Kidney (tissue), 14 donors: ENCODE data around the gene GALNT14. TPM values are rescaled to one million over a fixed set of nuclear protein-coding genes. Genes with fewer than 3 reads are reported as not detected.

ENCODE experiments used
- DNase-seq, 5 donors: peaks; one replicate each; pipeline ENCODE4 v3.0.0-alpha.2; 2013 to 2020
- FAIRE-seq: peaks from 2 replicates; lab custom pipeline; 2012; peaks lifted over from hg19 to GRCh38; lab: Jason Lieb, UNC
- H3K27ac ChIP-seq, 2 donors: one replicate each; pipeline ENCODE4 v1.7.0; 2013; ENCODE audit warnings: low read depth in 2 of 2, low read length in 2 of 2, inconsistent platforms in 1 of 2
- H3K27me3 ChIP-seq: one replicate; pipeline ENCODE4 v1.7.1; 2013; ENCODE audit warnings: low read length, inconsistent platforms; ENCODE audit not compliant: control insufficient read depth, insufficient read depth
- H3K36me3 ChIP-seq, 3 donors: one replicate each; pipeline versions ENCODE4 v1.7.0 to v1.7.1; 2013; ENCODE audit warnings: low read length in 3 of 3, control low read depth in 1 of 3, inconsistent platforms in 1 of 3; ENCODE audit not compliant: insufficient read depth in 3 of 3, control insufficient read depth in 2 of 3
- H3K4me1 ChIP-seq, 3 donors: one replicate each; pipeline versions ENCODE4 v1.7.0 to v1.7.1; 2013; ENCODE audit warnings: low read length in 3 of 3, inconsistent platforms in 1 of 3, low read depth in 1 of 3; ENCODE audit not compliant: control insufficient read depth in 2 of 3, insufficient read depth in 2 of 3
- H3K4me3 ChIP-seq, 3 donors: one replicate each; pipeline versions ENCODE4 v1.7.0 to v1.8.1; 2013; ENCODE audit warnings: low read length in 3 of 3, control low read depth in 1 of 3, inconsistent platforms in 1 of 3
- H3K9ac ChIP-seq, 3 donors: one replicate each; pipeline versions ENCODE4 v1.7.0 to v1.7.1; 2013; ENCODE audit warnings: low read length in 3 of 3, control low read depth in 1 of 3, inconsistent platforms in 1 of 3
- H3K9me3 ChIP-seq, 3 donors: one replicate each; pipeline versions ENCODE4 v1.7.0 to v1.7.1; 2013; ENCODE audit warnings: low read length in 3 of 3, control low read depth in 1 of 3, inconsistent platforms in 1 of 3; ENCODE audit not compliant: control insufficient read depth in 2 of 3, insufficient read depth in 1 of 3
- intact Hi-C: fragments of 100-400 bp; cut with DNase I; formaldehyde crosslinking; loops from one replicate; pipeline ENCODE4 v1.11.1; 2022
- polyA plus RNA-seq: library from polyadenylated mRNA; stranded (reverse); fragments of 350-450 nt; fragmentation: Illumina TruSeq; extraction: RNeasy Lipid Tissue Mini Kit (QIAGEN cat#74804); gene quantifications from one replicate; pipeline ENCODE4 v1.2.3, GENCODE V29; 2014; ENCODE audit warnings: low read depth, low replicate concordance; ENCODE audit not compliant: insufficient read depth
- total RNA-seq: library from RNA; stranded (reverse); fragmentation: NEBNext Ultra II Directional; extraction: Animal tissue kit (Norgen Biotek cat#: 25700); gene quantifications from one replicate; pipeline ENCODE4 v1.2.1, GENCODE V29; 2021
- TF ChIP-seq, protein P1 (sequence below): IDR thresholded peaks from 3 replicates; pipeline ENCODE4 v1.5.1; 2012; ENCODE audit warnings: mild to moderate bottlenecking, moderate library complexity, borderline replicate concordance; ENCODE audit not compliant: insufficient read depth; ENCODE audit errors: extremely low read depth
- donor health status: control.
- donor health status: control.
- donor health status: control.
- donor health status: control.
- donor health status: control.
- donor health status: DM: yes; HTN: yes; CAD: no.
- donor health status: Normal renal cell carcinoma (clear cell type).

Gene GALNT14
- total and polyA plus RNA-seq, 2 donors from 2014 or later: 84.6 to 90.3 TPM

DNA sequence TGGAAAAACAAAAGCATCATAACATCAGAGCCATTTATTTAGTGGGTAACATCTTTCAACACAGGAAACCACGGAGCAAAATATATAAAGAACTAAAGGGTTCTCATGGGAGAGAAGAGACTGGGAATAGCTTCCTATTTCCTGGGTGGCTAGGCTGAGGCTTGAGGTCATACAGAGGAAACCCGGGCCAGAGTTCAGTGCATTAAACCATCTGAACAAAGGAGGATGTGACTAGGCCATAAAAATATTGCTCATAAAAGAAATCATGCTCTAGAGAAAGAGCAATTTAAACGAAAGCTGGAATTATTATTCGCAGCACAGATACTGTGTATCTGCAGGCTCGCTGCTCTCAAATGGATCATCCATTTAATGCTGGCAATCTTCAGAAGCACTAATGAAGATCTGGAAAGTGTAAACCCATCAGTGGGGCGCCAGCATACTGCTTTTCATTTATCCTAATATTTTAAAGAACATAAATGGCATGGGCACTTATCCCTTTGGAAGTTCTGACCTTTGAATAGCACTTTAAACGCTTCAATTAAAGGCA lies 83.3 kb downstream of the GALNT14 start:
- DNase-seq: no peak

DNA sequence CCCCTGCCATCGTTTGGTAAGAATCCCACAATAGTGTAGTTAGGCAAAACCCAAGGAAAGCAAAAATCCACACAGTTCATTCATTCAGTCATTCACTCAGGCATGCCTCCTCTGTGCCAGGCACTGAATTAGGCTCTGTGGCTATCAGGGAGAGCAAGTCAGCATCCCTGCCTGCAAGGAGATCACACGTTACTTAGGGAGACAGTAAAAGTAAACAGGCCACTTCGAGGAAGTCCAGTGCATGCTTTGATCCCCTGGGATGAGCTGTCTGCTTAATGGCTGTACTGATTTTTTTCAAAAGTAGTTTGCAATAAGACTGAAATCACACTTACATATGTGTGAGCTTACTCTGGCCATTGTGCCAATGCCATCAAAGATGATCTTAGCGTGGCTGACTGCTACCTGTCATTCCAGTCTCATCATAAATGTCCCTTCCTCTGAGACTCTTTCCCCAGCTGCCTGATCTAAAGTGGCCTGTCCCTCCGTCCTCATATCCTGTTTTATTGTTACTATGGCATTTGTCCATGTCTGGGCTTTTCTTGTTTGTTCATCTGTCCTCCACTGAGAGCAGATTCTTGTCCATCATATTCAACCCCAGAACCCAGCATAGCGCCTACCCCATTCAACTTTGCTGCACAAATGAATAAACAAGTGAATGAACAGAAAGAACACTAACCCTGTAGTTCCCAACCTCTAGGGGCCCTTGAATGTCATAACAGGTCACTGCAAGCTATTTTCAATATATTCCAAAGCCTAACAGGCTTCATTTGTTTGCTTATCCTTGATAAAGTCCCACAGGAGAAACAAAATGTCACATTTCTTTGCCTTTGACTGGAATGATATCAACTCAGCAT lies 84.1 kb downstream of the GALNT14 start:
- no peak overlapping the region for H3K4me3 ChIP-seq
- H3K27me3 ChIP-seq: no peaks in the 10 kb centered on the region
- no peaks in the 10 kb centered on the region for H3K9me3 ChIP-seq
- H3K9ac ChIP-seq: peak overlapping the region in 1 of 3 donors; percentile 30
- peaks cover 0 to 72% (median 39%) of the 10 kb centered on the region in 3 donors for H3K4me1 ChIP-seq
- H3K36me3 ChIP-seq: no peaks in the 10 kb centered on the region
- DNase-seq (no peak), FAIRE-seq (no peak)
- intact Hi-C loops: no loop called here
- TF ChIP-seq, protein P1, sequence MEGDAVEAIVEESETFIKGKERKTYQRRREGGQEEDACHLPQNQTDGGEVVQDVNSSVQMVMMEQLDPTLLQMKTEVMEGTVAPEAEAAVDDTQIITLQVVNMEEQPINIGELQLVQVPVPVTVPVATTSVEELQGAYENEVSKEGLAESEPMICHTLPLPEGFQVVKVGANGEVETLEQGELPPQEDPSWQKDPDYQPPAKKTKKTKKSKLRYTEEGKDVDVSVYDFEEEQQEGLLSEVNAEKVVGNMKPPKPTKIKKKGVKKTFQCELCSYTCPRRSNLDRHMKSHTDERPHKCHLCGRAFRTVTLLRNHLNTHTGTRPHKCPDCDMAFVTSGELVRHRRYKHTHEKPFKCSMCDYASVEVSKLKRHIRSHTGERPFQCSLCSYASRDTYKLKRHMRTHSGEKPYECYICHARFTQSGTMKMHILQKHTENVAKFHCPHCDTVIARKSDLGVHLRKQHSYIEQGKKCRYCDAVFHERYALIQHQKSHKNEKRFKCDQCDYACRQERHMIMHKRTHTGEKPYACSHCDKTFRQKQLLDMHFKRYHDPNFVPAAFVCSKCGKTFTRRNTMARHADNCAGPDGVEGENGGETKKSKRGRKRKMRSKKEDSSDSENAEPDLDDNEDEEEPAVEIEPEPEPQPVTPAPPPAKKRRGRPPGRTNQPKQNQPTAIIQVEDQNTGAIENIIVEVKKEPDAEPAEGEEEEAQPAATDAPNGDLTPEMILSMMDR: no peak
- H3K27ac ChIP-seq: no peak overlapping the region

More for the DNA sequence above, 83.3 kb downstream of the GALNT14 start:
- intact Hi-C loops: no loop called here
- TF ChIP-seq, protein P1: no peak
- Histone ChIP-seq H3K36me3 (no peaks in the 10 kb centered on the region), H3K4me3 (no peak overlapping the region), H3K27ac (peak overlapping the region in 1 of 2 donors; percentile 43), H3K27me3 (no peaks in the 10 kb centered on the region), H3K9ac (no peak overlapping the region), H3K9me3 (no peaks in the 10 kb centered on the region), H3K4me1 (peaks cover 0 to 69% (median 36%) of the 10 kb centered on the region in 3 donors)
- FAIRE-seq: no peak

DNA sequence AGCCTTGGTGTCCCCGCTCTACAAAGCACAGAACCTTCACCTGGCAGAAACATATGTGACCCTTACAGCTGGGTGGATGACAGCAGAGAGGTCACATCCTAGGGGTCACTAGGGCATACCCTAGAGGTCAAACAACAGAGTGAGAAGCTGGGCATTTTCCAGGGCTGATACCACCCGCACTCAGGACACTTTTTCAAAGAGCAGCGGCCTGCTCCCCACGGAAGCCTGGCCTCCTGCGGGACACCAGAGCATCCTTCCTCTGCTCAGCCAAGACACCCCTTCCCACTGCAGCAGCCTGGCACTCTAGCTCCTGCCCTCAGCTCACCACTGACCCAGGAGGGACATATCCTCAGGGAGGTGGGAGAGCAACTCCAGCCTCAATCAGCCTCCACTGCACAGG lies 86.0 kb downstream of the GALNT14 start:
- Histone ChIP-seq H3K27ac (peak overlapping the region in 1 of 2 donors; percentile 41), H3K9ac (no peak overlapping the region), H3K4me3 (no peak overlapping the region), H3K27me3 (no peaks in the 10 kb centered on the region), H3K4me1 (peaks cover 0 to 60% (median 35%) of the 10 kb centered on the region in 3 donors), H3K9me3 (no peaks in the 10 kb centered on the region), H3K36me3 (no peaks in the 10 kb centered on the region)
- DNase-seq (no peak), FAIRE-seq (no peak)
- TF ChIP-seq, protein P1: no peak
- intact Hi-C loops: no loop called here
